GM23338 (cell line): Measurements from ENCODE around the gene ATG7. TPM values are rescaled to one million over a fixed set of nuclear protein-coding genes. Genes with fewer than 3 reads are reported as not detected.

Experiments used
- ATAC-seq: fragments of 200-7000 bp; cut with Tn5 transposase; 3 replicates; pipeline ENCODE4 v1.9.1; 2020
- DNase-seq: peaks from one replicate; pipeline ENCODE4 v3.0.0-alpha.2; 2015; ENCODE audit warnings: low spot score
- H2AFZ ChIP-seq: fragments of 200-600 bp; sonication (generic); 2 replicates; pipeline ENCODE4 v1.8.0; 2016; ENCODE audit warnings: antibody characterized with exemption, mild to moderate bottlenecking, moderate library complexity
- H3F3A ChIP-seq: fragments of 200-600 bp; sonication (generic); replicated peaks from 2 replicates; pipeline ENCODE4 v1.8.0; 2017; ENCODE audit warnings: antibody characterized with exemption, mixed run types, low read depth
- H3K27ac ChIP-seq: fragments of 200-600 bp; sonication (generic); 2 replicates; pipeline ENCODE4 v1.6.1; 2016; ENCODE audit warnings: low read depth
- H3K27me3 ChIP-seq: fragments of 200-600 bp; sonication (generic); 2 replicates; pipeline ENCODE4 v1.8.0; 2016; ENCODE audit warnings: mild to moderate bottlenecking, mixed run types, moderate library complexity; ENCODE audit not compliant: insufficient read depth
- H3K36me3 ChIP-seq: fragments of 200-600 bp; sonication (generic); 2 replicates; pipeline ENCODE4 v1.8.0; 2016; ENCODE audit warnings: mild to moderate bottlenecking; ENCODE audit not compliant: insufficient read depth
- H3K4me1 ChIP-seq: fragments of 200-600 bp; sonication (generic); 2 replicates; pipeline ENCODE4 v1.8.0; 2016; ENCODE audit warnings: mild to moderate bottlenecking, moderate library complexity; ENCODE audit not compliant: insufficient read depth
- H3K4me2 ChIP-seq: fragments of 200-600 bp; sonication (generic); 2 replicates; pipeline ENCODE4 v1.7.1; 2017; ENCODE audit warnings: mixed run types
- H3K4me3 ChIP-seq: fragments of 200-600 bp; sonication (generic); 2 replicates; pipeline ENCODE4 v1.6.1; 2016; ENCODE audit warnings: mixed run types
- H3K79me2 ChIP-seq: fragments of 200-600 bp; sonication (generic); replicated peaks from 2 replicates; pipeline ENCODE4 v1.8.0; 2017; ENCODE audit warnings: mild to moderate bottlenecking; ENCODE audit not compliant: insufficient read depth
- H3K9me2 ChIP-seq: fragments of 200-600 bp; sonication (generic); 2 replicates; pipeline ENCODE4 v1.8.0; 2017; ENCODE audit not compliant: insufficient read depth
- H4K20me1 ChIP-seq: fragments of 200-600 bp; sonication (generic); replicated peaks from 2 replicates; pipeline ENCODE4 v1.8.0; 2017; ENCODE audit warnings: mild to moderate bottlenecking; ENCODE audit not compliant: insufficient read depth
- H3K27ac Mint-ChIP-seq: 2 replicates; pipeline ENCODE4 v1.8.0; 2020; ENCODE audit warnings: inconsistent platforms, mild to moderate bottlenecking, moderate library complexity, mixed read lengths
- H3K27me3 Mint-ChIP-seq: 3 replicates; pipeline ENCODE4 v1.8.0; 2022; ENCODE audit warnings: low read depth, mild to moderate bottlenecking, moderate library complexity, mixed read lengths, inconsistent platforms; ENCODE audit not compliant: insufficient read depth, poor library complexity
- H3K36me3 Mint-ChIP-seq: 3 replicates; pipeline ENCODE4 v1.8.0; 2021; ENCODE audit warnings: low read depth, mild to moderate bottlenecking, inconsistent platforms, moderate library complexity, mixed read lengths
- H3K4me1 Mint-ChIP-seq: 3 replicates; pipeline ENCODE4 v1.8.0; 2020; ENCODE audit warnings: mild to moderate bottlenecking, inconsistent platforms, mixed read lengths
- H3K4me3 Mint-ChIP-seq: 3 replicates; pipeline ENCODE4 v1.8.0; 2021; ENCODE audit warnings: moderate library complexity, mild to moderate bottlenecking, inconsistent platforms, mixed read lengths
- H3K9me3 Mint-ChIP-seq: 3 replicates; pipeline ENCODE4 v1.8.0; 2020; ENCODE audit warnings: moderate library complexity, mild to moderate bottlenecking, inconsistent platforms, mixed read lengths
- CREB1 ChIP-seq: fragments of 250-450 bp; sonication (Bioruptor Pico); IDR thresholded peaks from 2 replicates; pipeline ENCODE4 v1.5.0; 2020; ENCODE audit warnings: low read depth, mild to moderate bottlenecking, moderate library complexity
- CTCF ChIP-seq, 2 experiments: fragments of 200-600 bp in 1 of 2; sonication (generic) in 1 of 2; conservative IDR thresholded peaks; 2 replicates each; pipeline versions ENCODE4 v1.5.1 to v1.6.1; 2016 to 2017; ENCODE audit warnings: antibody characterized with exemption in 2 of 2, low read depth in 2 of 2, mild to moderate bottlenecking in 2 of 2, moderate library complexity in 1 of 2
- ETS1 ChIP-seq: IDR thresholded peaks from 2 replicates; pipeline ENCODE4 v1.6.1; 2016; ENCODE audit warnings: antibody characterized with exemption
- EZH2 ChIP-seq: fragments of 200-600 bp; sonication (generic); IDR thresholded peaks from one replicate; pipeline ENCODE4 v1.8.0; 2017; ENCODE audit warnings: antibody characterized with exemption, mild to moderate bottlenecking, low read depth; ENCODE audit not compliant: unreplicated experiment
- EZH2phosphoT487 ChIP-seq: fragments of 200-600 bp; sonication (generic); IDR thresholded peaks from one replicate; pipeline ENCODE4 v1.8.1; 2018; ENCODE audit warnings: antibody characterized with exemption; ENCODE audit not compliant: unreplicated experiment
- JUNB ChIP-seq: IDR thresholded peaks from one replicate; pipeline ENCODE4 v1.6.1; 2016; ENCODE audit warnings: antibody characterized with exemption; ENCODE audit not compliant: unreplicated experiment
- NANOG ChIP-seq: IDR thresholded peaks from 2 replicates; pipeline ENCODE4 v1.6.1; 2016; ENCODE audit warnings: antibody characterized with exemption, borderline replicate concordance
- POLR2AphosphoS5 ChIP-seq: IDR thresholded peaks from 2 replicates; pipeline ENCODE4 v1.6.1; 2016; ENCODE audit warnings: antibody characterized with exemption, low read depth
- STAT1 ChIP-seq: IDR thresholded peaks from one replicate; pipeline ENCODE4 v1.6.1; 2016; ENCODE audit warnings: antibody characterized with exemption; ENCODE audit not compliant: unreplicated experiment
- ZNF114 ChIP-seq: fragments of 250-450 bp; sonication (Bioruptor Pico); IDR thresholded peaks from 2 replicates; pipeline ENCODE4 v1.5.0; 2020; ENCODE audit warnings: mild to moderate bottlenecking, moderate library complexity
- polyA plus RNA-seq: library from polyadenylated mRNA; unstranded; fragments of >200 nt; fragmentation: Nextera tagmentation; extraction: Ambion mirVana; gene quantifications from 2 replicates; pipeline ENCODE4 v1.2.1, GENCODE V29; 2016
- total RNA-seq: library from RNA; depleted of rRNA; stranded (reverse); fragments of >200 nt; shearing (Covaris generic); gene quantifications from 2 replicates; pipeline ENCODE4 v1.2.3, GENCODE V29; 2014
- TF ChIP-seq, protein P1 (sequence below): IDR thresholded peaks from one replicate; pipeline ENCODE4 v1.6.1; 2018; ENCODE audit warnings: antibody characterized with exemption; ENCODE audit not compliant: unreplicated experiment

Gene ATG7
- total and polyA plus RNA-seq, 2 experiments from 2014 or later, result 16.2 to 36.7 TPM

DNA sequence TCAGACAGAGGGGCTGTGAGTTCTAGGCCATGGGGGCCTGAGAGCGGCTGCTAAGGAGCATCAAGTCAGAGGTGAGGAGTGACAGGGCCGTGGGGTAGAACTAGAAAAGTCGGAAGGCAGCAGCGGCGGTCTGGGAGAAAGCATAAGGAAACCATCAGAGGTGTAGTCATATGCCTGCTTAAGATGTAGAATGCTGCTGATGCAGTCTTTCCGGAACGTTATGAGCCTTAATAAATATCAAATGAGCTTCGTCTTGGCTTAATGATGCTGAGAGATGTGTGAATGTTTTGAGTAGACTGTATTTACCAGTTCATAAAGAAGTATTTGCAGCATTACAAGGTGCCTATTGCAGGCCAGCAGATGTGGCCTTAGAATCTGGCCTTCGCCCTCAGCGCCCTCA, 15.2 kb downstream of the ATG7 start (continued):
- TF ChIP-seq CTCF (conservative IDR thresholded peaks at IDR 0.05; ENCODE audit: low read depth in 2 of 2), result no peak
- TF ChIP-seq NANOG, result no peak
- TF ChIP-seq, protein P1, sequence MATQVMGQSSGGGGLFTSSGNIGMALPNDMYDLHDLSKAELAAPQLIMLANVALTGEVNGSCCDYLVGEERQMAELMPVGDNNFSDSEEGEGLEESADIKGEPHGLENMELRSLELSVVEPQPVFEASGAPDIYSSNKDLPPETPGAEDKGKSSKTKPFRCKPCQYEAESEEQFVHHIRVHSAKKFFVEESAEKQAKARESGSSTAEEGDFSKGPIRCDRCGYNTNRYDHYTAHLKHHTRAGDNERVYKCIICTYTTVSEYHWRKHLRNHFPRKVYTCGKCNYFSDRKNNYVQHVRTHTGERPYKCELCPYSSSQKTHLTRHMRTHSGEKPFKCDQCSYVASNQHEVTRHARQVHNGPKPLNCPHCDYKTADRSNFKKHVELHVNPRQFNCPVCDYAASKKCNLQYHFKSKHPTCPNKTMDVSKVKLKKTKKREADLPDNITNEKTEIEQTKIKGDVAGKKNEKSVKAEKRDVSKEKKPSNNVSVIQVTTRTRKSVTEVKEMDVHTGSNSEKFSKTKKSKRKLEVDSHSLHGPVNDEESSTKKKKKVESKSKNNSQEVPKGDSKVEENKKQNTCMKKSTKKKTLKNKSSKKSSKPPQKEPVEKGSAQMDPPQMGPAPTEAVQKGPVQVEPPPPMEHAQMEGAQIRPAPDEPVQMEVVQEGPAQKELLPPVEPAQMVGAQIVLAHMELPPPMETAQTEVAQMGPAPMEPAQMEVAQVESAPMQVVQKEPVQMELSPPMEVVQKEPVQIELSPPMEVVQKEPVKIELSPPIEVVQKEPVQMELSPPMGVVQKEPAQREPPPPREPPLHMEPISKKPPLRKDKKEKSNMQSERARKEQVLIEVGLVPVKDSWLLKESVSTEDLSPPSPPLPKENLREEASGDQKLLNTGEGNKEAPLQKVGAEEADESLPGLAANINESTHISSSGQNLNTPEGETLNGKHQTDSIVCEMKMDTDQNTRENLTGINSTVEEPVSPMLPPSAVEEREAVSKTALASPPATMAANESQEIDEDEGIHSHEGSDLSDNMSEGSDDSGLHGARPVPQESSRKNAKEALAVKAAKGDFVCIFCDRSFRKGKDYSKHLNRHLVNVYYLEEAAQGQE, result no peak
- TF ChIP-seq STAT1, result no peak
- TF ChIP-seq CREB1, result no peak
- no peak for TF ChIP-seq ETS1
- TF ChIP-seq EZH2phosphoT487, result no peak
- TF ChIP-seq POLR2AphosphoS5, result no peak

DNA sequence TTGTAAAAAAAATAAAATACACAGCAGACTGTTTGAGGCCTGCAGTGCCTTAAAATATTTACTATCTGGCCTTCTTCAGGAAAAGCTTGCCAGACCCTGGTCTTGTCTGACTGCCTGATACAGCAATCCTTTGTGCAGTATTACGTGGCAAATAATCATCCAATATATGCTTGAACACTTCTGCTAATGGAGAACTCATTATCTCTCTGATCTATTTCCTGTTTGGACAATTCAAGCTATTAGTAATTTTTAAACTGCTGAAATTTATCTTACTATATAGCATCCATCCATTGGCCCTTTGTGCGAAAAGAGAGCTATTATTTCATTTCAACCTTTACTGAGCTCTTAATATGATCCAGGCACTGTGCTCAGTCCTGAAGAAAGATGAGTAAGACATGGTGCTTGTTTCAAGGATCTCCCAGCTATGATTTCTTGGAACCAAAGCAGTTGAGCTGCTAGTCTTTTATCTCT, 15.9 kb downstream of the ATG7 start:
- Histone ChIP-seq H3K36me3 (no peaks in the 10 kb centered on the region), H3K4me3 (no peak overlapping the region), H3K79me2 (no peaks in the 10 kb centered on the region), H3K27ac (no peak overlapping the region), H3K4me2 (no peak overlapping the region), H3K4me1 (no peaks in the 10 kb centered on the region), H4K20me1 (no peaks in the 10 kb centered on the region; the same call in 1 of the 2 replicates), H2AFZ (no peak overlapping the region), H3F3A (no peaks in the 10 kb centered on the region), H3K9me2 (no peaks in the 10 kb centered on the region), H3K27me3 (no peaks in the 10 kb centered on the region)
- Mint-ChIP-seq H3K4me3 (no peak overlapping the region), H3K27me3 (no peaks in the 10 kb centered on the region), H3K27ac (no peak overlapping the region), H3K36me3 (no peaks in the 10 kb centered on the region), H3K4me1 (no peaks in the 10 kb centered on the region), H3K9me3 (no peaks in the 10 kb centered on the region)
- no peak for ATAC-seq
- DNase-seq, result no peak
- TF ChIP-seq ETS1 (no peak), ZNF114 (CRISPR knock-in tag) (no peak), STAT1 (no peak), CREB1 (no peak), POLR2AphosphoS5 (no peak), EZH2 (no peak), JUNB (no peak)
- TF ChIP-seq, protein P1, result no peak
